OCI-LY1 (cell line): ENCODE data around the gene MARCHF7.

ENCODE experiments used
- EZH2 ChIP-seq: fragments of 200-600 bp; sonication (generic), shearing (Covaris generic); IDR thresholded peaks from 2 replicates; pipeline ENCODE4 v1.8.0; 2017; ENCODE audit warnings: borderline replicate concordance, mixed run types, mild to moderate bottlenecking, antibody characterized with exemption, low read length, moderate library complexity, mixed read lengths
- TF ChIP-seq, protein P1 (sequence below): fragments of 200-600 bp; sonication (generic), shearing (Covaris generic); IDR thresholded peaks from 2 replicates; pipeline ENCODE4 v1.5.1; 2017; ENCODE audit warnings: mild to moderate bottlenecking, antibody characterized with exemption, low read length, moderate library complexity, mixed read lengths

- TF ChIP-seq, protein P1, sequence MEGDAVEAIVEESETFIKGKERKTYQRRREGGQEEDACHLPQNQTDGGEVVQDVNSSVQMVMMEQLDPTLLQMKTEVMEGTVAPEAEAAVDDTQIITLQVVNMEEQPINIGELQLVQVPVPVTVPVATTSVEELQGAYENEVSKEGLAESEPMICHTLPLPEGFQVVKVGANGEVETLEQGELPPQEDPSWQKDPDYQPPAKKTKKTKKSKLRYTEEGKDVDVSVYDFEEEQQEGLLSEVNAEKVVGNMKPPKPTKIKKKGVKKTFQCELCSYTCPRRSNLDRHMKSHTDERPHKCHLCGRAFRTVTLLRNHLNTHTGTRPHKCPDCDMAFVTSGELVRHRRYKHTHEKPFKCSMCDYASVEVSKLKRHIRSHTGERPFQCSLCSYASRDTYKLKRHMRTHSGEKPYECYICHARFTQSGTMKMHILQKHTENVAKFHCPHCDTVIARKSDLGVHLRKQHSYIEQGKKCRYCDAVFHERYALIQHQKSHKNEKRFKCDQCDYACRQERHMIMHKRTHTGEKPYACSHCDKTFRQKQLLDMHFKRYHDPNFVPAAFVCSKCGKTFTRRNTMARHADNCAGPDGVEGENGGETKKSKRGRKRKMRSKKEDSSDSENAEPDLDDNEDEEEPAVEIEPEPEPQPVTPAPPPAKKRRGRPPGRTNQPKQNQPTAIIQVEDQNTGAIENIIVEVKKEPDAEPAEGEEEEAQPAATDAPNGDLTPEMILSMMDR, result peak; percentile 62
- TF ChIP-seq EZH2, result no peak
Observed at GRCh38 chr2:159712143-159712928, at the start of gene MARCHF7.
